NCI-H2107 treated with DMSO at 0.1 percent for 48 hours (cell line): ENCODE data around the gene LMF1.

Source experiments
- DNase-seq: peaks from one replicate; lab custom pipeline; 2025; ENCODE audit not compliant: unreplicated experiment; lab: John Stamatoyannopoulos, UW

Gene LMF1

DNA sequence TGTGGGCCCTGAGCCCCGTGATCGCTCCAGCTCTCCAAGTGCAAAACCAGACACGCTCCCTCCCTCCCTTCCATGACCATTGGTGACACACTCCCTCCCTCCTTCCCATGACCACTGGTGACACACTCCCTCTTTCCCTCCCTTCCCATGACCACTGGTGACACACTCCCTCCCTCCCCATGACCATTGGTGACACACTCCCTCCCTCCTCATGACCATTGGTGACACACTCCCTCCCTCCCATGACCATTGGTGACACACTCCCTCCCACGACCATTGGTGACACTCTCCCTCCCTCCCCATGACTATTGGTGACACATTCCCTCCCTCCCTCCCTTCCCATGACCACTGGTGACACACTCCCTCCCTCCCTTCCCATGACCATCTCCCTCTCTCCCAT lies 56.3 kb downstream of the LMF1 start:
- DNase-seq: no peak

DNA sequence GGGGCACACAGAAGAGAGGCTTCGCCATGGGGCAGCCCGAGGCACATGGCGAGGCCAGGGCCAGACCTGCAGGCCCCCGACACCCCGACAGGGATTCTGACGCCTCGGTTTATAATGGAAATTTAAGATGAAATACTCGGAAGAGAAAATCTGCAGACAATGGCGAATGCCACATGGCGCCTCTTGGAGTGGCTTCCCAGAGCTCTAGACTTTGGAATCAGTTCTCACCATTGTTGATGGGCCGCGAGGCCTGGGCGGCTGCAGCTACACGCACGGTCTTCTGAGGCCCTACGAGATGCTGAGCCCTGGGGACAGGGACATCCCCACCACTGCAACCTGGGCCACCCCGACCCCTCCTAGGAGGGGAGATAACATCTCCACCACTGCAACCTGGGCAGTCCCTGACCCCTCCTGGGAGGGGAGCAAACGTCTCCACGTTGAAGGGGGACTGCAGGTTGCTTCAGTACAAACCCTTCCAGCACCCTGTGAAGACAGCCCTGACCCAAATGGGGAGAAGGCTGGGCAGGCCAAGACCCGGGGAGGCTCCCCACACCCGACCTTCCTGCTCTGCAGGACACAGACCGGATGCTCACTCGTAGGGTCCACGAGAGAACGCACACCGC lies 56.9 kb downstream of the LMF1 start:
- no peak for DNase-seq

DNA sequence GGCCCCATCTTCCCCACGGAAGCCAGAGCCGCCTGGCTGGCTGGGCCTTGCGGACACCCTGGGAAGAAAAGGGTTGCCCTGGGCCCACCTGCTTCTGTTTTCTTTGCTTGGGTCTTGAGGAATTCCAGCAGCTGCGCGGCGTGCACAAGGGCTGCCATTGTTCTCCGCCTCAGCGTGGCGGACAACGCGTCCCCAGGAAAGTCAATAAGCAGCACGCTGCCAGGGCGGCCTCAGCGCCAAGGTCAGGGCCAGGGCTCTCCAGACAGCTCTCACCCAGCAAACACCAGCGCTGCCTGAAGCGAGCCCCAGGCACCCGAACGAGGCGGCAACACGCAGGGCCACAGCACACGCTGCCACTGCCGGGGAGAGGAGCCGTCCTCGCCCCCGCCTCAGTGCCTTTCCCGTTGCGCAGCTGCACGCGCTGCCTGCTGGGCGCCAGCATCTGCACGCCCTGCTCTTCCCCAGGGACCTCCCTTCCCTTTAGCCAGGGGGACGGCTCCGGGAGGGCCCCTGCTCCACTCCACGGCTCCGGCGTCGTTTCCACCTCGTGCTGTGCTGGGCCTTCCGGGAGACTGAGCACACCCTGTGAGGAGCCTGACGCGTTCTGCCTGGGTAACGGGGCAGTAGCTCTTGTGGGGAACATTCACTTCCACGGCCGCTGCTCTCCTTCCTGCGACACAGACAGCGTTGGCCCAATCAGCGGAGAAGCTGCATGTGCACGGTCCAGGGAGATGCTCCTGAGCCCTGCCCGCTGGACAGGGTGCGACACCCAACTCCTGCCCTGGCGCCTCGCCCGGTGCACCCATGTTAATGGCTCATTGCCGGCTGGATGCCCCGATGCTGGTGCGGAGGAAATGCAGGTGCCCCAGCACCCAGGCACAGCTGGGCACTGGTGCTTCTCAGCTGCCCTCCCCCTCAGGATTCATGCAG lies 57.8 kb downstream of the LMF1 start:
- no peak for DNase-seq

DNA sequence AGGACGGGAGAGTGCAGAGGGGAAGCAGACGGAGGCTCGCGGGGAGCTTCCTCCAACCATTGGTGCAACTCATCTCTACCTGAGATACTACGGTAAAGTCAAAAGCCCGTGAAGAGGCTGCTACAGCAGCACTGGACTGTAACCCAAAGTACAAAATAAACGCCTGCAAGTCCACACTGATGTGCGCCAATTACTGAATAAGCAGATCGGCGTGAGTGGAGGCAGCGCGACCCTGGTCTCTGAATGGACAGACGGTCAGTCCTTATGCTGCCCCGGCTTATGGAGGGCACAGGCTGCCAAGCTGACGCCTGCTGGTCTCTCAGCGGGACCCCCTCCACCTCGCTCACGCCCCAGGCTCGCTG lies 58.5 kb downstream of the LMF1 start:
- DNase-seq: no peak

DNA sequence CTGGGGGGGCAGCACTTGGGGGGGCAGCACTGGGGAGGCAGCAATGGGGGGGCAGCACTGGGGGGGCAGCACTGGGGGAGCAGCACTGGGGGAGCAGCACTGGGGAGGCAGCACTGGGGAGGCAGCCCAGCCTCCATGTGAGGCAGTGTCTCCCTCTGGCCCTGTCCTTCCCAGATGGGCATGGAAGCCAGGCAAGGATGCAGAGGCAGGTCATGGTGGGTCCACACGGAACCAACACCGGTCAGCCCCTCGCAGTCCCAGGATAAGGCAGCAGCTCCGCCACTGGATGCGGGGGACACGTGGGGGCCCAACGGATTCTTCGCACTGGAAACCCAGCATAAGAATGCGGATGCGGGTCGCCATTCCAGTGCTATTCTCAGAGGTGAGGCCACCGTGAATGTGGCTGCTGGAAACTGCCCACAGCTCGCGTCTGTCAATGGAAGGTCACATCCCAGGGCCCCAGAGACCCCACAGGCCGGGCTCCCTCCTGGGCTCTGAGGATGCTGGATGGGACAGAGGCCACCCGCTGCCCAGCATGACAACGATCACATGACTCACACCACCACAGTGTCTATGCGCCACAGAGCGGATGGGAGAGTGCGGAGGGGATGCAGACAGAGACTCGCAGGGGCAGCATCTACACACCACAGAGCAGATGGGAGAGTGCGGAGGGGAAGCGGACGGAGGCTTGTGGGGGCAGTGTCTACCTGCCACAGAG lies 59.0 kb downstream of the LMF1 start:
- no peak for DNase-seq

DNA sequence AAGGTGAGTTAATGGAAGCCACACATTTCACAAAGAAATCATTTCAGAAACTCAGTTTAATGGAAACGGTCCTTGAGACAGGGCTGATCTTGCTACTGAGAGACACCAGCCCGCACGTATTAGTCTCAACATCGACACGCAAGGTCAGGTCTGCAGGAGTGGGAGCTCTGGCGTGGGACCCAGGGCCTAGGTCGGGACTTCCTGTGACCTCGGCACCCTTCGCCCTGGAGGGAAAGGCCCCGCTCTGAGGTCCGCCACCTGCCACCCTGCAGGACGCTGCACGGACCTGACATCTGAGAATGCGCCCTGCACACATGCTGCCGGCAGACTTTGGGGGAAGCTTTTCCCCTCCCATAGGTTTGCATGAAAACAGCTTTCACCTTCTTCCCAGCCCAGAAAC lies 59.7 kb downstream of the LMF1 start:
- no peak for DNase-seq

DNA sequence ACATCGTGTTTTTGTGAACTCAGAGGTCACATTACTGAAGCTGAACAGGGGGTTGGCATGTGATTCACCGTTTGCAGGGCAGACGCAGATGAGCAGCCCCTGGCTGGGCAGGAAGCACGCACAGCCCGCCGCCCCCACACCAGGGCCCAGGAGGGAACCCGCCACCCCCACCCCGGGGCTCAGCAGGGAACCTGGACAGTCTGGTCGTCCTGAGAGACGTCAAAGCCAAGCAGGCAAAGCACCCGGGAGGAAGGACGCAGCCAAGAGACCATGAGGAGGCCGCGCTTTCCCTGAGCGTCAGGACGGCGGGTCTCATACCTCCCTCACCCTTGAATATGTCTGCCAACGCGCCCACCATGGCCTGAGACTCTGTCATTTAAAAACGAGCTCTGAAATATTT lies 60.6 kb downstream of the LMF1 start:
- no peak for DNase-seq

DNA sequence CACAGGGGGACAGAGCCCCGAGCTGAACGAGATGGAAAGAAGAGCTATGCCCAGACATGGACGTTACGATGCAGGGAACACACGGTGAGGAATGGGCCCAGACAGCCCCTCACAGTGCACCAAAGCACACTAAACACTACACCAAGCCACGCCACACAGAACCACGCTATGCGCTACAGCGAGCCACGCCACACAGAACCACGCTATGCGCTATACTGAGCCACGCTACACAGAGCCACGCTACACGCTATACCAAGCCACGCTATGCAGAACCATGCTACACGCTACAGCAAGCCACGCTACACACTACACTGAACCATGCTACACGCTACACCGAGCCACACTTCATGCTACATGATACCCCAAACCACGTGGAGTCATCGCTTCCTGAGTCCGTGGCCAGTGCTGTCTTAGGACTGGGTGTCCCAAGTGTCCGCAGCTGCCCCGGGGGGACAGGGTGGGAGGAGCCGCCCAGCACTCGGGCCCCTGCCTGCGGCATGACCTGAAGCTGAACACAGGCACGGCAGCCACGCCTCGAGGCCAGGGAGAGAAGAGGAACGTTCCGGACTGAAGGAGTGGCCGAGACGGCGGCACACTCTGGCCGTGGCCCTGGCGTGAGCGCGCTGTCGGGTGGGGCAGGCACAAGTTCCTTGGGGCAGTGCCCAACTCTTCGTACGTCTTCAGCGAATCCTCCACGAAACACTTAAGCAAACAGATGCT lies 61.3 kb downstream of the LMF1 start:
- no peak for DNase-seq

DNA sequence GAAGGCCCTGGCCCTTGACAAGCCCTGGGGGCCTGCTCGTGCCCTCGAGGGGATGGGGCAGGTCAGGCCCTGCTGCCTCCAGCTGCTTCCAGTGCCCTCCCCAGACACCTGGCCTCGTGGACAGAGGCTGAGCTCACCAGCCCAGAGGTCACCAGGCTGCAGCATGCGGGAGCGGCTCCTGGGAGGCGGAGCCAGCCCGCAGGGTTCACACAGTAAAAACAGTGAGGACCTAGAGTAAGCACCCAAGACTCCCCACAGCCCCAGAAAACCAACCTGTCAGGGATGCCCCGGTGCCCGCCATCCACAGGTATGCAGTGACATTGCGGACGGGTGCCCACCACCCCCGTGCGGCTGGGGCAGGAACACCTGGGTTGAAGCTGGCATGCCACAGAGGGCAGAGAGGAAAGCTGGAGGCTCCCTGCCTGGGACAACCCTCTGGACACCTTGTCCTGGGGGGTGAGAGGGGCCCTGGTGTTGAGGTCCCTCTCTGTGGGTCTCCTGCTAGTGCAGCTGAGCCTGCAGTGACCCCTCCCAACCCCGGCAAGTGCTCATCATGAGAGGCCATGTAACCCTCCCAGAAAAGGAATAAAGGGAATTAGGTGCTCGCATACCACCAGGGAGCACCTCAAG lies 62.1 kb downstream of the LMF1 start:
- DNase-seq: no peak

DNA sequence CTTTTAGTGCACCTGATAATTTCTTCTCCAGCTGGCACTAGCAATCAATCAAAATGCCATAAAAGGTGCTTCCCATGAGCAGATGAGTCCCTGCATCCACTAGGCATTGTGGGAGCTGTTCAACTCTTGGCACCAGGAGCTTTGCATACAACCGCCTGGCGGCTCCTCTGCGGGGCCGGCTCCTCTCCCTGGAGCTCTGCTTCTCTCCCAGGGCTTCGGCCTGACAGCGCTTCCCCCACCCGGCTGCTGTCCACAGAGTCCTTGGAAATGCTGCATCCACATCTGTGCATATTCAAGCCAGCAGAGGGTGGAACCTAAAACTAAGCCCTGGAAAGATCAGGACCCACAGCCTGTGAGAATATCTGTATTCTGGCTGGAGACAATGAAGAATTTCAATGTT lies 62.9 kb downstream of the LMF1 start:
- no peak for DNase-seq

DNA sequence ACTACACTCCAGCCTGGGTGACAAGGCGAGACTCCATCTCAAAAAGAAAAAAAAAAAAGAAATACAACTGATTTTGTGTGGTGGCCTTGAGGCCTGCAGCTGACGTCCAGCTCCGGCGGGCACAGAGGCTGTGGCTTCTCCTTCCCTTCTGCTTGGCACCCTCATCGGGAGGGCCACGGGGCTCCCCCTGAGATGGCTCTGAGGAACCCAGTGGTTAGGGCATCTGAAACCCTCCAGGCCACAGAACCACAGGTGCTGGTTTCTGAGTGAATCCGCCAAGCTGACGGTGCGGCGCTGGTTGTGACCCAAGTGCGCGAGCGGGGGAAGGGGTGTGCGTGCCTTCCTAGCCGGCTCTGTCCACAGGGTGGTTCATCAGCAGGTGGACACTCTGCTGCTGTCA lies 63.4 kb downstream of the LMF1 start:
- DNase-seq: no peak

DNA sequence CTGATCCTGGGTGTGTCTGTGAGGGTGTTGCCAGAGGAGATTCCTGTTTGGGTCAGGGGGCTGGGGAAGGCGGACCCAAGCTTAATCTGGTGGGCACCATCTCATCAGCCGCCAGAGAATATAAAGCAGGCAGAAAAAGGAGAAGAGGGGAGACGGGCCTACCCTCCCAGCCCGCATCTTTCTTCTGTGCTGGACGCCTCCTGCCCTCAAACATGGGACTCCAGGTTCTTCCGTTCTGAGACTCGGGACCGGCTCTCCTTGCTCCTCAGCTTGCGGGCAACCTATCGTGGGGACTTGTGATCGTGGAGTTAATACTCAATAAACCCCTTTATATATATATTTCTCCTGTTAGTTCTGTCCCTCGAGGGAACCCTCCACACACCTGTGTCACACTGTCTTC lies 64.5 kb downstream of the LMF1 start:
- no peak for DNase-seq

DNA sequence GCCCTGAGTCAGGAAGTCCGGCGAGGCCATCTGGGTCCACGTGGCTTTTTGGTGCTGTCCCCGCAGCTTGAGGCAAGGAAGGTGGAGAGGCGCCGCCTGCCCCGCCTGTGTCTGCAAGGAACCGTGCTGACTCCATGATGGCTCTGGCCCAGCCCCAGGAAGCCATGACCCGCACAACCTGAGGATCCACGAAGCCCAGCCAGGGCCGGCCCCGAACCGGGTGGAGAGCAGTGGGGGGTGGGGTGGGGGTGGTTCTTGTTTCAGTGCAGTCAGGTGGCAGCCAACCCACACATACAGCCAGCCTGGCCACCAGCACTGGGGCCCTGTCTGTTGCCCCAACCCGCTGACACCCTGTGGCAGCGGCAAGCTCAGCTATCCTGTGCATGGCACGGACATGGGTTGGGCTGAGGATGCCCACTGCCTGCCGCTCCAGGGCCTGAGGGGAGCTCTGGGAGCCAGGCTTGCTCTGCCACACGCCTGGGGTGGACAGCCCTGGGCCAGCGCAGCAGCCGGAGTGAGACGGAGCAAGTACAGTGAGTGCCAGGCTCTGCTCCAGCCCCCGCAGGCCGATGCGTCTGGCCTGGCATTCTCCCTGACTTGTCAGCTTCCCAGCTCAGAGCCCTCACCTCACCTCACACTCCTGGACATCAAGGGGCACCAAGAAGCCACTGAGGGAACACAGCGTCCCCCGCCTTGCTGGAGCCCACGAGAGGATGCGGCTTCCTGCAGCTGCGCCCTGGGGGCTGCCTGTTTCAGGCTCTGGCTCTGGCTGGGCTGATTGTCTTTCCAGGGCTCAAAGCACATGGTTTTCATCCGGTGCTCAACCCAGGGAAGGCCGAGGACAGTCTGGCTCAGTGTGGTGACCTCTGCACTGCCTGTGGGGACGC lies 68.8 kb downstream of the LMF1 start:
- no peak for DNase-seq

DNA sequence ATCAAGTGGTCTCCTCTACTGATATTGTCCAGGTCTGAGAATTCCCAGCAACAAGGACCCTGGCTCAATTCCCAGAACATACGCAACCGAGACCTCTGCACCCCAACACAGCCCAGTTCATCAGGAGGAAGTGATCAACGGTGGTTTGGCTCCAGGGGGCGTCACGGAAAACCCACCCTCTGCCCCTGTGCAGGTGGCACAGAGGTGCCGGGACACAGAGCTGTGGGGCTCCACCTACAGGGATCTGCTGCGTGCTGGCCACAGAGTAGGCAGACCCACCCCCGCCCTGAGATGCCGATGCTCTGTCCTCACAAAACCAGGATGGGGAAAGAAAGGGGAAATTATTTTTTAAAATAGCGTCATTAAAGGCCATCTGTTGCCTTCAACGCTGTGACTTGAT lies 69.6 kb downstream of the LMF1 start:
- DNase-seq: no peak

DNA sequence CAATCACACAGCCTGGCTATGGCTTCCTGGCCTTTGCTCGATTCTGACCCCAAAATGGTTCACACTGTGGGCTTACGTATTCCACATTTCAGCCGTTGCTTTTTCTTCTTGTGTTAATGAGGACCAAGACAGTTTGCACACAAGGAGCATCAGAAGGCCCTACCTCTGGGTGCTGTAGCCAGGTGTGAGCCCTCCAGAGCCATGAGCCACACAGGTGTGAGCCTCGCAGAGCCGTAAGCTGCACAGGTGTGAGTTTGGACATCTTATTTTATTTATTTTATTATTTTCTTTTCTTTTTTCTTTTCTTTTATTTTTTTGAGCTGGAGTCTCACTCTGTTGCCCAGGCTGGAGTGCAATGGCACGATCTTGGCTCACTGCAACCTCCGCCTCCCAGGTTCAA lies 70.6 kb downstream of the LMF1 start:
- no peak for DNase-seq

DNA sequence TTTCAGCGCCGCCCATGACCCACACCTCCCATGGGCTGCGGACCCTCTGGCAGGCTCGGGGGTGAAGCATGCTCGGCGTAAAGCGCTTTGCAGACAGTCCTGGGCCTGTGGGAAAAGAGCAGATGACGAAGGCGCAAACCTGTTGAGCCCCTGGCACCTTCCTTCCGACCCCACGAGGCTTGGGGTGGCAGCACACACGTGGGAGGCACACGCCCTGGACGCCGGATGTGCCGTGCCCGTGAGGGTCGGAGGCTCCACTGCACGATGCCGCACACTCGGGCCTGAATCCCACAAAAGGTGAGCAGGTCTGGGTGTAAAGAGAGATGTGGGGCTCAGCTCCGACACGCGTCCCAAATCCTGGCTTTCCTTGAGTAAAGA lies 71.1 kb downstream of the LMF1 start:
- no peak for DNase-seq

DNA sequence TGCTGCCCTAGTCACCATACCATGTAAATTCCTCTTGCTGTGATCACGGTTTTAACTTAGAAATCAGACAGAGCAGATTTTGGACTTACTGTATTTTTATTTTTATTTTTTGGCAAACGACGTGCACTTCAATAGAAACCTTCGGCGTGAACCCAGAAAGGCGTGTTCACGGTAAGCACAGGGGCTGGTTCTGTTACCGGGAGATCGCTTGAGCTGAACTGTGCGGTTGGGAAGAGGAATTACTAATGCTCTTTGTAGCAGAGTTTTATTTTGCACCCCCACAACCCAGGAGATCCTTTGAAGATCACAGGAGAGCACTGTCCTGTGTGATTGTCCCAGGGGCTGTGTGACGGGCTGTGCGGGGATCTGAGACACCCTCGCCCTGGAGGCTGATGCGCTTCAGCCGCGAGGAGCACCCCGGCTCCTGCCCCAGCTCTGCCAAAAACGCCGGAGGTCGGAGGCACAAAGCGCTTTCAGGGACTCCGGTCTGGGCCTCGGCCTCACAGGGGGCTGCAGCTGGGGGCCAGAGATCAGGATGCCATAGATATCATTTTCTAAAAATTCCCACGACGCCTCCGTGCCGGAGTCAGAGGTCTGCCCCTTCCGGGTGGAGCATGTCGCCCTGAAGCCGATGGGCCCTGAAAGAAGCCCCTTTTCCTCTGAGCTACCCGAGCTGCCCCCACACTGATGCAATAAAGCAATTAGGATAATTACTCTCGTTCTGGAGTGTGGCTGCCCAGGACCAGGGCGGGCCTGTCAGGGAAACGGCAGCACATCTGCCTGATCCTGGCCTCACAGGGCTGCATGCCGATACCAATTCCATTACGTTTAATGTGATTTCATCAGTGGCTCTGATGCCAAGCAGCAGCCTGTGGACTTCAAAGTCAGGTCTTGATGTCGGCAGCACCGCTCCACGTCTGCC lies 71.8 kb downstream of the LMF1 start:
- no peak for DNase-seq

DNA sequence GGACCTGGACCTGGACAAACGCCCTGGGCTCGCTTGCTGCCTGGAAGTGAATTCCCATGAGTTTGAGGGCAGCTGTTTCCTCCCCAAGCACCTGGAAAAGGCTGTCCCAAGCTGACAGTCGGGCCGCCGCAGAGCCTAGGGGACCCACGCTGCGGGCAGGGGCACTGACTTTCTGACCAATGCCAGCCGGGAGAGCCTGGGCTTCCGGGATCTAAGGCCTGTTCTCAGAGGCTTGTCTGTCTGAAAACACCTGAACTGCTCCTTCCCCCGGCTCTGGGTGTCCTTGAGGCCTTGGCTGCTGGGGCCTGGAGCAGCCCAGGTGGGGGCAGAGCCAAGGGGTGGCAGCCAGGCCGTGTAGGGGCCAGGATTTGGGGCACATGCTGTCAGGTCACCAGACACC lies 72.6 kb downstream of the LMF1 start:
- DNase-seq: no peak

DNA sequence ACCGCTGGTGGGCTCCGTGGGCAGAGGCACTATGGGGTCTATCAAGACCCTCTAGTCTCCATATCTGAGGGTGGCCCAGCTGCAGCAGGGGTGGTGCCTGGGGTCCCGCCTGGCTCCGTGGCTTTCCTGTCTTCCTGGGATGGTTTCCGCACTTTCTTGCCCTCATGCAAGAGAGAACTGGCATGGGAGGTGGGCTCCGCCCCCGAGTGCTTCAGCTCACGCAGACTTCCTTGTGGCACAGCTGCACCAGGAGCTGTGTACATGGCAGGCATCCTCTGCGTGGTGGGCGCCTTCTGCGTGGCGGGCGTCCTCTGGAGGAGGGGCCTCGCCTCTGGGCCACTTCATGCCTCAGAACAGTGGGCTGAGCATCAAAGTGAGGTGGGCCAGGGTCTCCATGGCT lies 73.1 kb downstream of the LMF1 start:
- DNase-seq: no peak
